Ovary (tissue), 9 donors: ENCODE data around the gene COMMD10. TPM values are rescaled to one million over a fixed set of nuclear protein-coding genes. Genes with fewer than 3 reads are reported as not detected.

Experiments used
- DNase-seq, 5 donors: peaks; one replicate each; pipeline ENCODE4 v3.0.0-alpha.2; 2019 to 2020
- H3K27ac ChIP-seq, 2 donors: fragments of 200-600 bp; one replicate each; pipeline versions ENCODE4 v1.5.1 to v1.8.0; 2019 to 2022
- H3K27me3 ChIP-seq: fragments of 200-600 bp; one replicate; pipeline ENCODE4 v1.8.0; 2022
- H3K36me3 ChIP-seq: fragments of 200-600 bp; sonication (generic); one replicate; pipeline ENCODE4 v1.5.1; 2019
- H3K4me1 ChIP-seq: one replicate; pipeline ENCODE4 v1.8.1; 2013; ENCODE audit warnings: mild to moderate bottlenecking, moderate library complexity; ENCODE audit not compliant: insufficient read depth
- H3K4me3 ChIP-seq: fragments of 200-600 bp; sonication (generic); one replicate; pipeline ENCODE4 v1.5.1; 2017
- H3K9me3 ChIP-seq, 2 donors: fragments of 200-600 bp in 1 of 2; sonication (generic) in 1 of 2; one replicate each; pipeline versions ENCODE4 v1.5.1 to v1.8.1; 2013 to 2019; ENCODE audit warnings: mild to moderate bottlenecking in 1 of 2, moderate library complexity in 1 of 2
- CTCF ChIP-seq, 3 donors: fragments of 450-650 bp in 2 of 3; fragments of 200-600 bp in 1 of 3; IDR thresholded peaks; one replicate each; pipeline versions ENCODE4 v1.5.1 to v1.8.0; 2016 to 2022; ENCODE audit warnings: antibody characterized with exemption in 3 of 3, mild to moderate bottlenecking in 1 of 3
- EP300 ChIP-seq: sonication (generic); formaldehyde crosslinking; IDR thresholded peaks from one replicate; pipeline ENCODE4 v1.6.1; 2017; ENCODE audit warnings: antibody characterized with exemption
- POLR2A ChIP-seq: fragments of 450-650 bp; IDR thresholded peaks from one replicate; pipeline ENCODE4 v1.6.1; 2017; ENCODE audit warnings: antibody characterized with exemption, mild to moderate bottlenecking, moderate library complexity
- WGBS, 3 donors: extraction: QIAGEN DNeasy Blood & Tissue Kit in 1 of 3; methylation state at CpG; one replicate each; pipeline versions ENCODE4 v1.1.5 to v1.1.7; 2013 to 2017; 5-methylcytosine and 5-hydroxymethylcytosine counted together
- intact Hi-C, 4 donors: fragments of 100-400 bp; cut with DNase I; formaldehyde crosslinking; loops; one replicate each; pipeline versions ENCODE4 v1.11.0 to v1.15.1; 2022 to 2023
- polyA plus RNA-seq, 2 donors: library from polyadenylated mRNA; stranded (reverse); fragments of 200-250 nt in 1 of 2; fragments of 350-450 nt in 1 of 2; fragmentation: Illumina TruSeq in 1 of 2; extraction: RNeasy Lipid Tissue Mini Kit (QIAGEN cat#74804) in 1 of 2; gene quantifications; one replicate each; pipeline ENCODE4 v1.2.3, GENCODE V29; 2013 to 2014
- total RNA-seq, 7 donors: library from RNA; depleted of rRNA in 2 of 7; stranded (reverse); fragments of >200 nt in 2 of 7; fragmentation: NEBNext Ultra II Directional in 3 of 7; extraction: Animal tissue kit (Norgen Biotek cat#: 25700) in 3 of 7; gene quantifications; one replicate each; pipeline versions ENCODE4 v1.1.0 to v1.2.4, GENCODE V29; 2016 to 2023
- donor health status: DM: no; HTN: no; CAD: no; lungs with moderate emphysema.
- donor health status: DM: no; HTN: no; CAD: no.
- donor health status: Bipolar disorder and iron deficiency.
- donor health status: DM: yes; HTN: yes; CAD: no.
- donor health status: DM: no; HTN: no; CAD: no.
- donor health status: DM: yes; HTN: yes; CAD: no.

COMMD10 gene
- total and polyA plus RNA-seq, 9 donors: 19.6 to 45.9 (median 26.2) TPM

GRCh38 chr5:116216246-116216645 is 131.4 kb downstream of the COMMD10 start:
- Histone ChIP-seq H3K9me3 (no peaks in the 10 kb centered on the region), H3K27ac (no peak overlapping the region), H3K4me1 (no peaks in the 10 kb centered on the region), H3K27me3 (no peaks in the 10 kb centered on the region), H3K4me3 (no peak overlapping the region), H3K36me3 (no peaks in the 10 kb centered on the region)
- DNase-seq: no peak
- WGBS, 3 donors: 51 to 84% (median 62%) methylated on average over 5 of the region's 5 CpGs
- TF ChIP-seq EP300 (no peak), POLR2A (no peak), CTCF (IDR thresholded peaks at IDR 0.05) (no peak)
- intact Hi-C loops: no loop called here

- intact Hi-C loops: no loop called here
- TF ChIP-seq POLR2A: no peak
- no peak for TF ChIP-seq CTCF (IDR thresholded peaks at IDR 0.05)
- no peak for TF ChIP-seq EP300
- DNase-seq: no peak
- Histone ChIP-seq H3K27me3 (no peaks in the 10 kb centered on the region), H3K36me3 (no peaks in the 10 kb centered on the region), H3K9me3 (peaks cover 0 to 4% of the 10 kb centered on the region in 2 donors), H3K27ac (no peak overlapping the region), H3K4me1 (no peaks in the 10 kb centered on the region), H3K4me3 (no peak overlapping the region)
Observed at GRCh38 chr5:116225281-116225922, 140.6 kb downstream of the COMMD10 start.

GRCh38 chr5:116229131-116229689 is 144.4 kb downstream of the COMMD10 start:
- TF ChIP-seq POLR2A: no peak
- TF ChIP-seq EP300: no peak
- TF ChIP-seq CTCF (IDR thresholded peaks at IDR 0.05): no peak
- H3K4me1 ChIP-seq: no peaks in the 10 kb centered on the region
- intact Hi-C loops: no loop called here
- DNase-seq: no peak
- no peak overlapping the region for H3K4me3 ChIP-seq
- 56 to 79% (median 74%) methylated on average over 3 of the region's 3 CpGs for WGBS, 3 donors
- peaks cover 0 to 4% of the 10 kb centered on the region in 2 donors for H3K9me3 ChIP-seq
- no peaks in the 10 kb centered on the region for H3K36me3 ChIP-seq
- H3K27ac ChIP-seq: no peak overlapping the region
- H3K27me3 ChIP-seq: no peaks in the 10 kb centered on the region

GRCh38 chr5:116231288-116231687 is 146.5 kb downstream of the COMMD10 start:
- Histone ChIP-seq H3K36me3 (no peaks in the 10 kb centered on the region), H3K4me3 (no peak overlapping the region), H3K9me3 (no peaks in the 10 kb centered on the region), H3K27me3 (no peaks in the 10 kb centered on the region), H3K4me1 (no peaks in the 10 kb centered on the region), H3K27ac (no peak overlapping the region)
- intact Hi-C loops: no loop called here
- 92 to 96% (median 96%) methylated on average over 2 of the region's 2 CpGs for WGBS, 3 donors
- TF ChIP-seq CTCF (IDR thresholded peaks at IDR 0.05) (no peak), POLR2A (no peak), EP300 (no peak)
- DNase-seq: no peak
